Common myeloid progenitor, CD34-positive (primary cell): ENCODE measurements around the gene CCDC18.
"Not testable (repeated sequence)": the region's sequence is repeated elsewhere in the genome, so short reads cannot be mapped to it uniquely, and the experiment has no call there.

ENCODE experiments used
- CTCF ChIA-PET: fragments of 350-600 bp; sonication (Branson Sonifier 250); formaldehyde crosslinking; loops from one replicate; lab custom pipeline; 2021; ENCODE audit warnings: antibody characterized with exemption; lab: Charles Lee
- POLR2A ChIA-PET: fragments of 350-600 bp; sonication (Branson Sonifier 250); formaldehyde crosslinking; loops from one replicate; lab custom pipeline; 2021; ENCODE audit warnings: antibody characterized with exemption; lab: Charles Lee
- DNase-seq, 3 donors: peaks; one replicate each; pipeline versions ENCODE4 v3.0.0 to v3.0.0-alpha.2; 2013
- H3K27ac ChIP-seq, 2 experiments: 1 replicate in 1 of 2; 2 replicates in 1 of 2; pipeline ENCODE4 v1.7.0; 2013; ENCODE audit warnings: inconsistent platforms in 2 of 2, low read length in 2 of 2, mild to moderate bottlenecking in 2 of 2, low read depth in 1 of 2, moderate library complexity in 1 of 2; ENCODE audit not compliant: severe bottlenecking in 2 of 2, insufficient read depth in 1 of 2, poor library complexity in 1 of 2
- H3K27me3 ChIP-seq, 5 experiments: replicated peaks in 2 of 5; 1 replicate in 3 of 5; 2 replicates in 2 of 5; pipeline versions ENCODE4 v1.6.1 to v1.7.0; 2013; ENCODE audit warnings: low read length in 4 of 5, mild to moderate bottlenecking in 2 of 5, moderate library complexity in 2 of 5, inconsistent platforms in 1 of 5; ENCODE audit not compliant: insufficient read depth in 5 of 5, control insufficient read depth in 4 of 5
- H3K36me3 ChIP-seq, 4 experiments: 1 replicate in 2 of 4; 2 replicates in 2 of 4; pipeline versions ENCODE4 v1.6.1 to v1.7.0; 2013; ENCODE audit warnings: low read length in 3 of 4, control low read depth in 1 of 4, mild to moderate bottlenecking in 1 of 4; ENCODE audit not compliant: control insufficient read depth in 4 of 4, insufficient read depth in 4 of 4
- H3K4me1 ChIP-seq, 4 experiments: 1 replicate in 3 of 4; 2 replicates in 1 of 4; pipeline versions ENCODE4 v1.6.1 to v1.7.1; 2013; ENCODE audit warnings: low read length in 3 of 4, mild to moderate bottlenecking in 3 of 4, control low read depth in 1 of 4, inconsistent platforms in 1 of 4, moderate library complexity in 1 of 4; ENCODE audit not compliant: control insufficient read depth in 4 of 4, insufficient read depth in 4 of 4; ENCODE audit errors: control extremely low read depth in 1 of 4
- H3K4me3 ChIP-seq, 7 experiments: 1 replicate in 4 of 7; 2 replicates in 3 of 7; pipeline versions ENCODE4 v1.5.1 to v1.7.0; 2013; ENCODE audit warnings: mild to moderate bottlenecking in 7 of 7, low read length in 6 of 7, moderate library complexity in 6 of 7, inconsistent platforms in 2 of 7, low read depth in 2 of 7, control low read depth in 1 of 7; ENCODE audit not compliant: insufficient read depth in 4 of 7, control insufficient read depth in 1 of 7; ENCODE audit errors: extremely low read depth in 1 of 7
- H3K9me3 ChIP-seq, 5 experiments: 1 replicate in 4 of 5; 2 replicates in 1 of 5; pipeline versions ENCODE4 v1.6.1 to v1.7.1; 2013; ENCODE audit warnings: low read length in 4 of 5, mild to moderate bottlenecking in 2 of 5, inconsistent platforms in 1 of 5, low read depth in 1 of 5, moderate library complexity in 1 of 5; ENCODE audit not compliant: control insufficient read depth in 4 of 5, insufficient read depth in 2 of 5; ENCODE audit errors: control extremely low read depth in 1 of 5
- WGBS: methylation state at CpG from one replicate; pipeline ENCODE4 v1.1.5; 2013; ENCODE audit not compliant: insufficient coverage; 5-methylcytosine and 5-hydroxymethylcytosine counted together

The CCDC18 gene

GRCh38 chr1:93155335-93155734 is 25.2 kb upstream of the CCDC18 start:
- peak; percentile 24 to 56 (median 53) for DNase-seq
- Histone ChIP-seq H3K36me3 (peaks cover 7 to 47% (median 32%) of the 10 kb centered on the region in 4 experiments), H3K27ac (no peak overlapping the region), H3K4me1 (peaks cover 3 to 23% (median 13%) of the 10 kb centered on the region in 4 experiments), H3K4me3 (peak overlapping the region in 1 of 7 experiments; percentile 16), H3K27me3 (no peaks in the 10 kb centered on the region), H3K9me3 (no peaks in the 10 kb centered on the region)
- no CpG with 5 or more reads among the region's 3 CpGs for WGBS
- POLR2A ChIA-PET: interaction anchor here (0.7 kb wide), 2 partner anchors 12 to 20 kb away, joined by 3 to 5 read pairs; no protein-coding TSS in a partner anchor
- CTCF ChIA-PET: interaction anchor here (0.7 to 1.8 kb wide), 5 partner anchors 10 to 38 kb away, joined by 3 to 6 read pairs (median 4); no protein-coding TSS in a partner anchor

GRCh38 chr1:93159337-93159736 is 21.2 kb upstream of the CCDC18 start:
- CTCF ChIA-PET: interaction anchor here (0.7 to 2.3 kb wide), 4 partner anchors 9 to 46 kb away, joined by 4 to 10 read pairs (median 6); no protein-coding TSS in a partner anchor
- H3K27ac ChIP-seq: peak overlapping the region; percentile 5 to 43

GRCh38 chr1:93163314-93163713 is 17.2 kb upstream of the CCDC18 start:
- H3K27me3 ChIP-seq, POLR2A ChIA-PET, H3K4me3 ChIP-seq, DNase-seq, H3K27ac ChIP-seq: not testable (repeated sequence)
- Histone ChIP-seq H3K9me3 (peaks cover 0 to 11% (median 0%) of the 10 kb centered on the region in 5 experiments), H3K4me1 (peaks cover 0 to 11% (median 9%) of the 10 kb centered on the region in 4 experiments), H3K36me3 (peaks cover 3 to 11% (median 7%) of the 10 kb centered on the region in 4 experiments)
- 98% methylated on average over 6 of the region's 8 CpGs for WGBS
- CTCF ChIA-PET: interaction anchor here (1.0 kb wide), 1 partner anchor 12 kb away, joined by 3 read pairs; no protein-coding TSS in a partner anchor

More at GRCh38 chr1:93159337-93159736, 21.2 kb upstream of the CCDC18 start:
- Histone ChIP-seq H3K4me3 (no peak overlapping the region), H3K36me3 (peaks cover 7 to 32% (median 18%) of the 10 kb centered on the region in 4 experiments), H3K9me3 (no peaks in the 10 kb centered on the region), H3K4me1 (peaks cover 3 to 23% (median 13%) of the 10 kb centered on the region in 4 experiments), H3K27me3 (no peaks in the 10 kb centered on the region)
- no CpG with 5 or more reads among the region's 2 CpGs for WGBS
- POLR2A ChIA-PET: interaction anchor here (0.8 kb wide), 1 partner anchor 9 kb away, joined by 3 read pairs; no protein-coding TSS in a partner anchor
- DNase-seq: peak in 2 of 3 donors; percentile 23 to 58

GRCh38 chr1:93164816-93165215 is 15.7 kb upstream of the CCDC18 start:
- ChIA-PET POLR2A (interaction anchor here (0.6 kb wide), 1 partner anchor 267 kb away, joined by 3 read pairs; no protein-coding TSS in a partner anchor), CTCF (interaction anchor here (1.2 to 1.7 kb wide), 2 partner anchors 8 to 15 kb away, joined by 3 to 6 read pairs; no protein-coding TSS in a partner anchor)
- Histone ChIP-seq H3K4me1 (peaks cover 0 to 2% (median 1%) of the 10 kb centered on the region in 4 experiments), H3K4me3 (no peak overlapping the region), H3K36me3 (peaks cover 0 to 10% (median 2%) of the 10 kb centered on the region in 4 experiments), H3K27me3 (no peaks in the 10 kb centered on the region), H3K9me3 (peaks cover 0 to 13% (median 0%) of the 10 kb centered on the region in 5 experiments), H3K27ac (no peak overlapping the region)
- no peak for DNase-seq
- 100% methylated on average over 2 of the region's 2 CpGs for WGBS

GRCh38 chr1:93165895-93166294 is 14.6 kb upstream of the CCDC18 start:
- WGBS: 100% methylated on average over 1 of the region's 1 CpG
- not testable (repeated sequence) for H3K4me3 ChIP-seq

GRCh38 chr1:93167006-93167405 is 13.5 kb upstream of the CCDC18 start:
- no peak for DNase-seq
- ChIA-PET CTCF (no interaction called here), POLR2A (interaction anchor here (0.5 to 0.6 kb wide), 2 partner anchors 11 to 19 kb away, joined by 3 read pairs; no protein-coding TSS in a partner anchor)
- Histone ChIP-seq H3K27me3 (no peaks in the 10 kb centered on the region), H3K27ac (no peak overlapping the region), H3K9me3 (peaks cover 0 to 13% (median 0%) of the 10 kb centered on the region in 5 experiments), H3K4me1 (peaks cover 5 to 13% (median 10%) of the 10 kb centered on the region in 4 experiments), H3K4me3 (no peak overlapping the region), H3K36me3 (peaks cover 0 to 10% (median 0%) of the 10 kb centered on the region in 4 experiments)

More at GRCh38 chr1:93165895-93166294, 14.6 kb upstream of the CCDC18 start:
- Histone ChIP-seq H3K36me3 (peaks cover 0 to 10% (median 0%) of the 10 kb centered on the region in 4 experiments), H3K9me3 (peaks cover 0 to 13% (median 0%) of the 10 kb centered on the region in 5 experiments)
- DNase-seq, POLR2A ChIA-PET, CTCF ChIA-PET, H3K4me1 ChIP-seq, H3K27me3 ChIP-seq, H3K27ac ChIP-seq: not testable (repeated sequence)
